Activated B cell treated with CpG ODN at 0.5 μM for 24 hours (primary cell): ENCODE measurements around the gene MRPL20. TPM values are rescaled to one million over a fixed set of nuclear protein-coding genes. Genes with fewer than 3 reads are reported as not detected.
A peak's percentile ranks its signal among the peaks of the same experiment; 100 is the strongest.

ENCODE experiments used
- ATAC-seq: fragments of 200-7000 bp; cut with Tn5 transposase; one replicate; pipeline ENCODE4 v1.10.0; 2021; ENCODE audit warnings: low read depth, mild to moderate bottlenecking, moderate library complexity
- CTCF ChIA-PET: fragments of 350-600 bp; sonication (Branson Sonifier 250); formaldehyde crosslinking; loops from one replicate; lab custom pipeline; 2021; ENCODE audit warnings: antibody characterized with exemption; lab: Charles Lee
- POLR2A ChIA-PET: fragments of 350-600 bp; sonication (Branson Sonifier 250); formaldehyde crosslinking; loops from one replicate; lab custom pipeline; 2021; ENCODE audit warnings: antibody characterized with exemption; lab: Charles Lee
- DNase-seq: peaks from one replicate; pipeline ENCODE4 v3.0.0; 2022
- H3K27ac Mint-ChIP-seq: one replicate; pipeline ENCODE4 v1.8.0; 2020; ENCODE audit warnings: mixed read lengths
- H3K27me3 Mint-ChIP-seq: one replicate; pipeline ENCODE4 v1.8.0; 2021; ENCODE audit warnings: mixed read lengths
- H3K36me3 Mint-ChIP-seq: one replicate; pipeline ENCODE4 v1.8.0; 2021; ENCODE audit warnings: low read depth, mixed read lengths
- H3K4me1 Mint-ChIP-seq: one replicate; pipeline ENCODE4 v1.8.0; 2021; ENCODE audit warnings: mixed read lengths
- H3K4me3 Mint-ChIP-seq: one replicate; pipeline ENCODE4 v1.8.0; 2020; ENCODE audit warnings: mild to moderate bottlenecking, mixed read lengths
- H3K9me3 Mint-ChIP-seq: one replicate; pipeline ENCODE4 v1.8.0; 2020; ENCODE audit warnings: mixed read lengths
- CTCF ChIP-seq: fragments of 200-600 bp; IDR thresholded peaks from one replicate; pipeline ENCODE4 v1.8.0; 2022; ENCODE audit warnings: antibody characterized with exemption, mild to moderate bottlenecking
- intact Hi-C: fragments of 100-400 bp; cut with micrococcal nuclease; formaldehyde crosslinking; loops from one replicate; pipeline ENCODE4 v1.15.1; 2024
- total RNA-seq: library from RNA; stranded (reverse); gene quantifications from 2 replicates; pipeline ENCODE4 v1.2.3, GENCODE V29; 2022

The MRPL20 gene
- total RNA-seq, 1 donor from 2014 or later = 136 TPM

- no peak for TF ChIP-seq CTCF
- ChIA-PET POLR2A (interaction anchor here (7.6 kb wide), 1 partner anchor 21 kb away, joined by 116 read pairs; the partner anchor contains the start of gene CCNL2), CTCF (no interaction called here)
- Mint-ChIP-seq H3K27me3 (no peaks in the 10 kb centered on the region), H3K36me3 (peaks cover 12% of the 10 kb centered on the region), H3K9me3 (no peaks in the 10 kb centered on the region), H3K4me3 (no peak overlapping the region), H3K27ac (no peak overlapping the region), H3K4me1 (peaks cover 23% of the 10 kb centered on the region)
- intact Hi-C loops = no loop called here
- no peak for ATAC-seq
- no peak for DNase-seq
Observed at GRCh38 chr1:1376551-1377226, 30.4 kb downstream of the MRPL20 start.

- H3K4me3 Mint-ChIP-seq = peak within 1 kb of the TSS; percentile 90
- POLR2A ChIA-PET = interaction anchor here (0.5 to 7.6 kb wide), 29 partner anchors 10 to 597 kb away, joined by 3 to 116 read pairs (median 4); partner anchors contain the start of genes CCNL2, ISG15, MRPL20 and PLEKHN1
- no peak for TF ChIP-seq CTCF
- H3K36me3 Mint-ChIP-seq = peaks cover 10% of the 10 kb centered on the region
- CTCF ChIA-PET = interaction anchor here (1.5 kb wide), 1 partner anchor 33 kb away, joined by 3 read pairs; no protein-coding TSS in a partner anchor
- H3K27me3 Mint-ChIP-seq = no peaks in the 10 kb centered on the region
- DNase-seq (peak; percentile 88), ATAC-seq (peak; percentile 91)
- H3K9me3 Mint-ChIP-seq = no peaks in the 10 kb centered on the region
- H3K4me1 Mint-ChIP-seq = peaks cover 23% of the 10 kb centered on the region
- peak within 1 kb of the TSS; percentile 92 for H3K27ac Mint-ChIP-seq
- intact Hi-C loops = loop anchor here (1.0 to 5.0 kb wide), 12 partner anchors 24 to 416 kb away; partner anchors contain the start of genes ATAD3B, C1orf159, CCNL2 and CPTP
Observed at GRCh38 chr1:1374929-1375662, 32.0 kb downstream of the MRPL20 start, which contains the start of gene AURKAIP1. TSS of gene AURKAIP1 (minus strand) at chr1:1375207. CDS start at chr1:1374756, 451 bp downstream.

GRCh38 chr1:1374589-1374928 is 32.5 kb downstream of the MRPL20 start:
- Mint-ChIP-seq H3K27ac (peak overlapping the region; percentile 72), H3K4me1 (peaks cover 23% of the 10 kb centered on the region), H3K27me3 (no peaks in the 10 kb centered on the region), H3K9me3 (no peaks in the 10 kb centered on the region), H3K4me3 (peak overlapping the region; percentile 90), H3K36me3 (peaks cover 10% of the 10 kb centered on the region)
- intact Hi-C loops = loop anchor here (2.0 to 5.0 kb wide), 2 partner anchors 130 to 342 kb away; no protein-coding TSS in a partner anchor
- no peak for TF ChIP-seq CTCF
- no peak for DNase-seq
- ChIA-PET CTCF (interaction anchor here (1.5 to 1.6 kb wide), 2 partner anchors 33 to 389 kb away, joined by 3 to 4 read pairs; no protein-coding TSS in a partner anchor), POLR2A (interaction anchor here (0.7 to 7.6 kb wide), 17 partner anchors 11 to 534 kb away, joined by 3 to 116 read pairs (median 5); partner anchors contain the start of genes CCNL2, ISG15, MRPL20 and UBE2J2)
- ATAC-seq = peak; percentile 0

GRCh38 chr1:1373815-1374588 is 33.1 kb downstream of the MRPL20 start:
- no peaks in the 10 kb centered on the region for H3K9me3 Mint-ChIP-seq
- peaks cover 23% of the 10 kb centered on the region for H3K4me1 Mint-ChIP-seq
- POLR2A ChIA-PET = interaction anchor here (1.3 to 7.6 kb wide), 7 partner anchors 11 to 67 kb away, joined by 4 to 116 read pairs (median 7); partner anchors contain the start of genes CCNL2 and MRPL20
- H3K27me3 Mint-ChIP-seq = no peaks in the 10 kb centered on the region
- CTCF ChIA-PET = interaction anchor here (0.9 to 1.6 kb wide), 3 partner anchors 34 to 390 kb away, joined by 3 to 4 read pairs (median 3); no protein-coding TSS in a partner anchor
- intact Hi-C loops = loop anchor here (2.0 to 5.0 kb wide), 2 partner anchors 131 to 342 kb away; no protein-coding TSS in a partner anchor
- peak overlapping the region; percentile 90 for H3K4me3 Mint-ChIP-seq
- TF ChIP-seq CTCF = no peak
- H3K36me3 Mint-ChIP-seq = peaks cover 10% of the 10 kb centered on the region
- H3K27ac Mint-ChIP-seq = peak overlapping the region; percentile 72
- ATAC-seq (no peak), DNase-seq (no peak)
